Stomach (tissue), 4 donors: ENCODE data around the gene YIPF1.
"Not testable (repeated sequence)": the region's sequence is repeated elsewhere in the genome, so short reads cannot be mapped to it uniquely, and the experiment has no call there.

Experiments
- CTCF ChIP-seq, 7 experiments: fragments of 450-650 bp in 4 of 7; fragments of 200-600 bp in 3 of 7; sonication (generic) in 3 of 7; IDR thresholded peaks; one replicate each; pipeline ENCODE4 v1.5.1; 2016 to 2019; ENCODE audit warnings: antibody characterized with exemption in 7 of 7, control low read depth in 2 of 7, mild to moderate bottlenecking in 1 of 7
- EP300 ChIP-seq: sonication (generic); formaldehyde crosslinking; IDR thresholded peaks from one replicate; pipeline ENCODE4 v1.6.1; 2017; ENCODE audit warnings: antibody characterized with exemption
- POLR2A ChIP-seq, 4 donors: fragments of 450-650 bp; IDR thresholded peaks; one replicate each; pipeline ENCODE4 v1.6.1; 2016; ENCODE audit warnings: antibody characterized with exemption in 4 of 4, control low read depth in 2 of 4, mild to moderate bottlenecking in 1 of 4, moderate library complexity in 1 of 4

GRCh38 chr1:53875150-53875549 lies 14.4 kb downstream of the YIPF1 start:
- TF ChIP-seq POLR2A (IDR thresholded peaks at IDR 0.05); CTCF (IDR thresholded peaks at IDR 0.05); EP300: not testable (repeated sequence)
